Measurements from ENCODE around the gene TIE1.

TIE1 gene

GRCh38 chr1:43313771-43314170 is 13.0 kb downstream of the TIE1 start:
- DNase-seq = no peak

GRCh38 chr1:43314233-43314632 is 13.5 kb downstream of the TIE1 start:
- DNase-seq = no peak

- no peak for DNase-seq
These were observed 14.7 kb downstream of the TIE1 start for GRCh38 chr1:43315481-43315880.

GRCh38 chr1:43315963-43316737 is 15.4 kb downstream of the TIE1 start:
- no peak for DNase-seq

- DNase-seq = no peak
These were observed 16.1 kb downstream of the TIE1 start for GRCh38 chr1:43316738-43317520.

GRCh38 chr1:43317817-43318471 is 17.2 kb downstream of the TIE1 start:
- DNase-seq = no peak

- DNase-seq = no peak
These were observed 18.0 kb downstream of the TIE1 start for GRCh38 chr1:43318831-43319230.

- no peak for DNase-seq
These were observed 18.5 kb downstream of the TIE1 start for GRCh38 chr1:43319288-43319687.

GRCh38 chr1:43319766-43320165 is 19.0 kb downstream of the TIE1 start:
- no peak for DNase-seq

- DNase-seq = no peak
These were observed 20.6 kb downstream of the TIE1 start for GRCh38 chr1:43321331-43321891.

- no peak for DNase-seq
These were observed 21.7 kb downstream of the TIE1 start for GRCh38 chr1:43322506-43322905.

- no peak for DNase-seq
These were observed 24.0 kb downstream of the TIE1 start for GRCh38 chr1:43324810-43325209.

- DNase-seq = no peak
These were observed 24.6 kb downstream of the TIE1 start for GRCh38 chr1:43325381-43325780.

GRCh38 chr1:43327549-43328292 is 26.9 kb downstream of the TIE1 start:
- DNase-seq = no peak

- DNase-seq = no peak
These were observed 29.4 kb downstream of the TIE1 start for GRCh38 chr1:43329995-43330751.

- no peak for DNase-seq
These were observed 30.9 kb downstream of the TIE1 start for GRCh38 chr1:43331688-43332087.

- DNase-seq = no peak
These were observed 33.8 kb downstream of the TIE1 start for GRCh38 chr1:43334453-43335205.

- no peak for DNase-seq
These were observed 36.8 kb downstream of the TIE1 start, which contains the start of gene MPL for GRCh38 chr1:43337588-43337987. TSS of gene MPL (plus strand) at chr1:43337818. CDS start at chr1:43337849, 31 bp downstream.

GRCh38 chr1:43338001-43338400 is 37.2 kb downstream of the TIE1 start:
- no peak for DNase-seq

- no peak for DNase-seq
These were observed 38.9 kb downstream of the TIE1 start for GRCh38 chr1:43339584-43340232.

GRCh38 chr1:43340559-43340958 is 39.8 kb downstream of the TIE1 start:
- DNase-seq = no peak

Data from NCI-H2171 (cell line).